Measurements from ENCODE around the gene B3GLCT. TPM values are rescaled to one million over a fixed set of nuclear protein-coding genes. Genes with fewer than 3 reads are reported as not detected.
"Not testable (repeated sequence)": the region's sequence is repeated elsewhere in the genome, so short reads cannot be mapped to it uniquely, and the experiment has no call there.

Gene B3GLCT
- total RNA-seq, 1 donor from 2014 or later, result 16.5 TPM

- H3K36me3 Mint-ChIP-seq, result no peaks in the 10 kb centered on the region
- H3K4me1 Mint-ChIP-seq (ENCODE audit: unreplicated experiment), result peaks cover 17% of the 10 kb centered on the region
- no peak overlapping the region for H3K27ac Mint-ChIP-seq
- DNase-seq (ENCODE audit: extremely low spot score, unreplicated experiment), result no peak
- H3K9me3 Mint-ChIP-seq, result peaks cover 13% of the 10 kb centered on the region
- no peaks in the 10 kb centered on the region for H3K27me3 Mint-ChIP-seq
- TF ChIP-seq CTCF (conservative IDR thresholded peaks at IDR 0.05), result no peak
- no peak overlapping the region for H3K4me3 Mint-ChIP-seq
Observed at GRCh38 chr13:31175847-31176532, 23.8 kb upstream of the B3GLCT start.

GRCh38 chr13:31177813-31178495 lies 21.8 kb upstream of the B3GLCT start:
- H3K4me1 Mint-ChIP-seq (ENCODE audit: unreplicated experiment), result peaks cover 17% of the 10 kb centered on the region
- peaks cover 13% of the 10 kb centered on the region for H3K9me3 Mint-ChIP-seq
- DNase-seq (ENCODE audit: extremely low spot score, unreplicated experiment); H3K27ac Mint-ChIP-seq; H3K36me3 Mint-ChIP-seq; H3K4me3 Mint-ChIP-seq; H3K27me3 Mint-ChIP-seq: not testable (repeated sequence)

GRCh38 chr13:31179241-31179640 lies 20.5 kb upstream of the B3GLCT start:
- no peak overlapping the region for H3K27ac Mint-ChIP-seq
- no peak for TF ChIP-seq CTCF (conservative IDR thresholded peaks at IDR 0.05)
- no peak for DNase-seq (ENCODE audit: extremely low spot score, unreplicated experiment)
- H3K9me3 Mint-ChIP-seq, result peaks cover 18% of the 10 kb centered on the region
- no peak overlapping the region for H3K4me3 Mint-ChIP-seq
- peaks cover 17% of the 10 kb centered on the region for H3K4me1 Mint-ChIP-seq (ENCODE audit: unreplicated experiment)
- no peaks in the 10 kb centered on the region for H3K36me3 Mint-ChIP-seq
- peaks cover 3% of the 10 kb centered on the region for H3K27me3 Mint-ChIP-seq

- no peak for TF ChIP-seq CTCF (conservative IDR thresholded peaks at IDR 0.05)
- H3K27me3 Mint-ChIP-seq, result peaks cover 3% of the 10 kb centered on the region
- H3K4me1 Mint-ChIP-seq (ENCODE audit: unreplicated experiment), result peaks cover 18% of the 10 kb centered on the region
- peaks cover 18% of the 10 kb centered on the region for H3K9me3 Mint-ChIP-seq
- no peaks in the 10 kb centered on the region for H3K36me3 Mint-ChIP-seq
- no peak overlapping the region for H3K27ac Mint-ChIP-seq
- no peak overlapping the region for H3K4me3 Mint-ChIP-seq
- no peak for DNase-seq (ENCODE audit: extremely low spot score, unreplicated experiment)
Observed at GRCh38 chr13:31179754-31180153, 20.0 kb upstream of the B3GLCT start.

GRCh38 chr13:31182987-31183386 lies 16.8 kb upstream of the B3GLCT start:
- no peaks in the 10 kb centered on the region for H3K36me3 Mint-ChIP-seq
- H3K4me3 Mint-ChIP-seq, result no peak overlapping the region
- peaks cover 15% of the 10 kb centered on the region for H3K9me3 Mint-ChIP-seq
- DNase-seq (ENCODE audit: extremely low spot score, unreplicated experiment), result no peak
- H3K27me3 Mint-ChIP-seq, result peaks cover 10% of the 10 kb centered on the region
- H3K4me1 Mint-ChIP-seq (ENCODE audit: unreplicated experiment), result peaks cover 11% of the 10 kb centered on the region
- TF ChIP-seq CTCF (conservative IDR thresholded peaks at IDR 0.05), result no peak
- no peak overlapping the region for H3K27ac Mint-ChIP-seq

- H3K27me3 Mint-ChIP-seq, result peaks cover 15% of the 10 kb centered on the region
- no peak overlapping the region for H3K4me3 Mint-ChIP-seq
- no peaks in the 10 kb centered on the region for H3K36me3 Mint-ChIP-seq
- DNase-seq (ENCODE audit: extremely low spot score, unreplicated experiment), result no peak
- H3K9me3 Mint-ChIP-seq, result peaks cover 9% of the 10 kb centered on the region
- no peak overlapping the region for H3K27ac Mint-ChIP-seq
- no peak for TF ChIP-seq CTCF (conservative IDR thresholded peaks at IDR 0.05)
- peaks cover 11% of the 10 kb centered on the region for H3K4me1 Mint-ChIP-seq (ENCODE audit: unreplicated experiment)
Observed at GRCh38 chr13:31184451-31184850, 15.3 kb upstream of the B3GLCT start.

All from type B pancreatic cell (in vitro differentiated cells).